Mesenchymal stem cell (in vitro differentiated cells and primary cell): Measurements from ENCODE around the gene ETF1.

ENCODE experiments used
- DNase-seq: peaks from one replicate; pipeline ENCODE4 v3.0.0-alpha.2; 2013
- H2AFZ ChIP-seq: one replicate; pipeline ENCODE4 v1.6.1; 2013; ENCODE audit warnings: low read depth, mild to moderate bottlenecking, control low read depth, inconsistent platforms, low read length, moderate library complexity
- H2AK5ac ChIP-seq: 2 replicates; pipeline ENCODE4 v1.6.1; 2013; ENCODE audit warnings: low read length, moderate library complexity, mild to moderate bottlenecking, inconsistent platforms; ENCODE audit not compliant: severe bottlenecking
- H2BK120ac ChIP-seq: one replicate; pipeline ENCODE4 v1.6.1; 2013; ENCODE audit warnings: low read depth, mild to moderate bottlenecking, inconsistent platforms, low read length, moderate library complexity
- H2BK12ac ChIP-seq, 2 experiments: one replicate each; pipeline ENCODE4 v1.6.1; 2013; ENCODE audit warnings: inconsistent platforms in 2 of 2, low read length in 2 of 2, mild to moderate bottlenecking in 2 of 2, moderate library complexity in 2 of 2, control low read depth in 1 of 2
- H2BK15ac ChIP-seq: one replicate; pipeline ENCODE4 v1.6.1; 2013; ENCODE audit warnings: mild to moderate bottlenecking, low read depth, inconsistent platforms; ENCODE audit not compliant: poor library complexity, severe bottlenecking
- H2BK5ac ChIP-seq: 2 replicates; pipeline ENCODE4 v1.6.1; 2013; ENCODE audit warnings: low read depth, mild to moderate bottlenecking, low read length, control low read depth, inconsistent platforms; ENCODE audit not compliant: poor library complexity, severe bottlenecking
- H3K14ac ChIP-seq, 2 experiments: one replicate each; pipeline ENCODE4 v1.6.1; 2013; ENCODE audit warnings: inconsistent platforms in 2 of 2, low read length in 2 of 2, control low read depth in 1 of 2, mild to moderate bottlenecking in 1 of 2, moderate library complexity in 1 of 2
- H3K18ac ChIP-seq, 2 experiments: one replicate each; pipeline ENCODE4 v1.6.1; 2013; ENCODE audit warnings: inconsistent platforms in 2 of 2, low read length in 2 of 2, control low read depth in 1 of 2, low read depth in 1 of 2, mild to moderate bottlenecking in 1 of 2
- H3K23ac ChIP-seq, 2 experiments: one replicate each; pipeline ENCODE4 v1.6.1; 2013; ENCODE audit warnings: inconsistent platforms in 2 of 2, low read length in 2 of 2, mild to moderate bottlenecking in 2 of 2, moderate library complexity in 2 of 2, control low read depth in 1 of 2
- H3K27ac ChIP-seq: 2 replicates; pipeline ENCODE4 v1.5.1; 2013; ENCODE audit warnings: mild to moderate bottlenecking, moderate library complexity, low read length, control low read depth, inconsistent platforms; ENCODE audit not compliant: poor library complexity, severe bottlenecking
- H3K27me3 ChIP-seq, 2 experiments: 2 replicates each; pipeline versions ENCODE4 v1.6.1 to v1.7.0; 2013; ENCODE audit warnings: low read length in 2 of 2, mild to moderate bottlenecking in 2 of 2, moderate library complexity in 2 of 2, control low read depth in 1 of 2, inconsistent platforms in 1 of 2; ENCODE audit not compliant: control insufficient read depth in 1 of 2, insufficient read depth in 1 of 2
- H3K36me3 ChIP-seq, 2 experiments: 2 replicates each; pipeline versions ENCODE4 v1.6.1 to v1.7.0; 2013; ENCODE audit warnings: low read length in 2 of 2, control low read depth in 1 of 2, inconsistent platforms in 1 of 2, low read depth in 1 of 2, mild to moderate bottlenecking in 1 of 2; ENCODE audit not compliant: insufficient read depth in 2 of 2, control insufficient read depth in 1 of 2
- H3K4ac ChIP-seq, 2 experiments: one replicate each; pipeline ENCODE4 v1.6.1; 2013; ENCODE audit warnings: inconsistent platforms in 2 of 2, low read length in 2 of 2, mild to moderate bottlenecking in 2 of 2, moderate library complexity in 2 of 2, control low read depth in 1 of 2, low read depth in 1 of 2
- H3K4me1 ChIP-seq: 2 replicates; pipeline ENCODE4 v1.6.1; 2013; ENCODE audit warnings: low read depth, low read length, control low read depth; ENCODE audit not compliant: control insufficient read depth, insufficient read depth
- H3K4me2 ChIP-seq: 2 replicates; pipeline ENCODE4 v1.6.1; 2013; ENCODE audit warnings: low read length, mild to moderate bottlenecking, inconsistent platforms; ENCODE audit not compliant: poor library complexity, severe bottlenecking
- H3K4me3 ChIP-seq, 2 experiments: 2 replicates each; pipeline versions ENCODE4 v1.5.1 to v1.7.0; 2013; ENCODE audit warnings: low read length in 2 of 2, mild to moderate bottlenecking in 2 of 2, control low read depth in 1 of 2, low read depth in 1 of 2; ENCODE audit not compliant: insufficient read depth in 1 of 2
- H3K79me1 ChIP-seq: replicated peaks from 2 replicates; pipeline ENCODE4 v1.6.1; 2013; ENCODE audit warnings: mild to moderate bottlenecking, control low read depth, low read length, inconsistent platforms; ENCODE audit not compliant: poor library complexity, severe bottlenecking
- H3K9ac ChIP-seq: 2 replicates; pipeline ENCODE4 v1.7.0; 2013; ENCODE audit warnings: mild to moderate bottlenecking, low read length, moderate library complexity
- H3K9me3 ChIP-seq: 2 replicates; pipeline ENCODE4 v1.7.0; 2013; ENCODE audit warnings: mild to moderate bottlenecking, low read length; ENCODE audit not compliant: control insufficient read depth
- H4K8ac ChIP-seq: one replicate; pipeline ENCODE4 v1.6.1; 2013; ENCODE audit warnings: inconsistent platforms, mild to moderate bottlenecking, low read length, moderate library complexity
- H4K91ac ChIP-seq: one replicate; pipeline ENCODE4 v1.6.1; 2013; ENCODE audit warnings: mild to moderate bottlenecking, low read length, inconsistent platforms
- WGBS: methylation state at CpG from one replicate; pipeline ENCODE4 v1.1.7; 2013; ENCODE audit warnings: mixed read lengths; 5-methylcytosine and 5-hydroxymethylcytosine counted together

ETF1 gene

GRCh38 chr5:138582959-138583358 lies 39.9 kb upstream of the ETF1 start:
- no peaks in the 10 kb centered on the region for H3K9me3 ChIP-seq
- WGBS: 83% methylated on average over 1 of the region's 3 CpGs
- no peaks in the 10 kb centered on the region for H3K27me3 ChIP-seq
- no peaks in the 10 kb centered on the region for H3K4me1 ChIP-seq
- H4K8ac ChIP-seq: peak overlapping the region; percentile 60
- no peak overlapping the region for H3K4ac ChIP-seq
- no peak overlapping the region for H3K4me2 ChIP-seq
- no peak overlapping the region for H3K18ac ChIP-seq
- no peak overlapping the region for H3K4me3 ChIP-seq
- no peaks in the 10 kb centered on the region for H3K36me3 ChIP-seq
- no peak overlapping the region for H2BK15ac ChIP-seq
- no peak overlapping the region for H3K9ac ChIP-seq
- no peak for DNase-seq
- H3K14ac ChIP-seq: no peak overlapping the region
- H3K23ac ChIP-seq: no peak overlapping the region
- no peak overlapping the region for H2BK120ac ChIP-seq
- no peak overlapping the region for H2AFZ ChIP-seq
- no peak overlapping the region for H4K91ac ChIP-seq
- no peak overlapping the region for H3K27ac ChIP-seq
- H2AK5ac ChIP-seq: no peak overlapping the region
- H2BK12ac ChIP-seq: no peak overlapping the region
- H2BK5ac ChIP-seq: no peak overlapping the region
- H3K79me1 ChIP-seq: no peaks in the 10 kb centered on the region

- H3K27ac ChIP-seq: no peak overlapping the region
- H3K4me1 ChIP-seq: peaks cover 1% of the 10 kb centered on the region
- no peak overlapping the region for H2BK120ac ChIP-seq
- no peak overlapping the region for H2BK12ac ChIP-seq
- no peak overlapping the region for H4K91ac ChIP-seq
- H2AFZ ChIP-seq: no peak overlapping the region
- no peak overlapping the region for H3K18ac ChIP-seq
- H3K14ac ChIP-seq: no peak overlapping the region
- H3K4me2 ChIP-seq: no peak overlapping the region
- no peak overlapping the region for H2AK5ac ChIP-seq
- no peak overlapping the region for H2BK15ac ChIP-seq
- DNase-seq: no peak
- H3K4ac ChIP-seq: no peak overlapping the region
- H3K9me3 ChIP-seq: no peaks in the 10 kb centered on the region
- H3K9ac ChIP-seq: no peak overlapping the region
- H3K36me3 ChIP-seq: no peaks in the 10 kb centered on the region
- no peak overlapping the region for H3K4me3 ChIP-seq
- no peak overlapping the region for H3K23ac ChIP-seq
- H3K79me1 ChIP-seq: no peaks in the 10 kb centered on the region
- no peak overlapping the region for H2BK5ac ChIP-seq
- no peaks in the 10 kb centered on the region for H3K27me3 ChIP-seq
- no peak overlapping the region for H4K8ac ChIP-seq
Measured at GRCh38 chr5:138580777-138581176, 37.7 kb upstream of the ETF1 start.

- no peaks in the 10 kb centered on the region for H3K36me3 ChIP-seq
- WGBS: no CpG with 5 or more reads among the region's 2 CpGs
- H3K4me2 ChIP-seq: no peak overlapping the region
- H2AK5ac ChIP-seq: no peak overlapping the region
- no peak overlapping the region for H3K14ac ChIP-seq
- no peaks in the 10 kb centered on the region for H3K79me1 ChIP-seq
- H2AFZ ChIP-seq: no peak overlapping the region
- no peak overlapping the region for H4K8ac ChIP-seq
- no peak overlapping the region for H3K27ac ChIP-seq
- H2BK15ac ChIP-seq: no peak overlapping the region
- H3K9me3 ChIP-seq: no peaks in the 10 kb centered on the region
- H3K9ac ChIP-seq: no peak overlapping the region
- peaks cover 1% of the 10 kb centered on the region for H3K4me1 ChIP-seq
- H4K91ac ChIP-seq: no peak overlapping the region
- no peak overlapping the region for H2BK5ac ChIP-seq
- no peak overlapping the region for H2BK120ac ChIP-seq
- no peak overlapping the region for H3K23ac ChIP-seq
- no peak overlapping the region for H3K4me3 ChIP-seq
- no peaks in the 10 kb centered on the region for H3K27me3 ChIP-seq
- no peak for DNase-seq
- no peak overlapping the region for H3K4ac ChIP-seq
- H3K18ac ChIP-seq: no peak overlapping the region
- H2BK12ac ChIP-seq: no peak overlapping the region
Measured at GRCh38 chr5:138580001-138580400, 37.0 kb upstream of the ETF1 start.

GRCh38 chr5:138579517-138579863 lies 36.5 kb upstream of the ETF1 start:
- Histone ChIP-seq H3K9ac (no peak overlapping the region), H2AK5ac (no peak overlapping the region), H3K23ac (no peak overlapping the region), H3K18ac (no peak overlapping the region), H3K4me1 (peaks cover 1% of the 10 kb centered on the region), H4K8ac (no peak overlapping the region), H3K9me3 (no peaks in the 10 kb centered on the region), H3K4me2 (no peak overlapping the region), H2AFZ (no peak overlapping the region), H3K36me3 (no peaks in the 10 kb centered on the region), H2BK120ac (no peak overlapping the region), H3K27ac (no peak overlapping the region), H2BK15ac (no peak overlapping the region), H3K14ac (no peak overlapping the region), H3K27me3 (no peaks in the 10 kb centered on the region), H3K4ac (no peak overlapping the region), H4K91ac (no peak overlapping the region), H2BK12ac (no peak overlapping the region), H3K79me1 (no peaks in the 10 kb centered on the region), H3K4me3 (no peak overlapping the region), H2BK5ac (no peak overlapping the region)
- DNase-seq: no peak
- WGBS: 29% methylated on average over 1 of the region's 2 CpGs
